K562 (cell line): Measurements from ENCODE around the gene CARD8. TPM values are rescaled to one million over a fixed set of nuclear protein-coding genes. Genes with fewer than 3 reads are reported as not detected.

Experiments
- CHD7 ChIP-seq: fragments of 200-600 bp; sonication (generic); IDR thresholded peaks from one replicate; pipeline ENCODE4 v1.6.1; 2012; ENCODE audit warnings: mild to moderate bottlenecking, low read depth, low read length, inconsistent platforms
- E4F1 ChIP-seq: fragments of 250-450 bp; sonication (Bioruptor Pico); IDR thresholded peaks from 2 replicates; pipeline ENCODE4 v1.5.0; 2021; ENCODE audit warnings: mild to moderate bottlenecking, borderline replicate concordance
- EZH2 ChIP-seq: IDR thresholded peaks from 2 replicates; pipeline ENCODE4 v1.6.1; 2012; ENCODE audit warnings: low read depth, mild to moderate bottlenecking, inconsistent platforms, low read length, borderline replicate concordance
- KAT7 ChIP-seq: sonication (generic); formaldehyde crosslinking; IDR thresholded peaks from 2 replicates; pipeline ENCODE4 v1.8.0; 2022; ENCODE audit warnings: missing genetic modification reagents, mild to moderate bottlenecking, borderline replicate concordance
- MTA1 ChIP-seq: fragments of 450-650 bp; IDR thresholded peaks from 2 replicates; pipeline ENCODE4 v1.6.1; 2017; ENCODE audit warnings: borderline replicate concordance
- RBM25 ChIP-seq: fragments of 200-400 bp; formaldehyde crosslinking; IDR thresholded peaks from 2 replicates; pipeline ENCODE4 v1.6.1; 2018; ENCODE audit warnings: low read length, low read depth, moderate library complexity; ENCODE audit not compliant: severe bottlenecking
- SNIP1 ChIP-seq: fragments of 450-650 bp; IDR thresholded peaks from 2 replicates; pipeline ENCODE4 v1.7.1; 2017; ENCODE audit warnings: low read depth, mild to moderate bottlenecking
- THAP7 ChIP-seq: fragments of 250-450 bp; sonication (Bioruptor Pico); IDR thresholded peaks from 2 replicates; pipeline ENCODE4 v1.5.0; 2021
- TSC22D4 ChIP-seq: fragments of 450-650 bp; IDR thresholded peaks from 2 replicates; pipeline ENCODE4 v1.6.1; 2016; ENCODE audit warnings: missing genetic modification characterization, missing biosample characterization, control low read depth
- ZBED1 ChIP-seq: IDR thresholded peaks from 2 replicates; pipeline ENCODE4 v1.6.1; 2014
- ZNF146 ChIP-seq: IDR thresholded peaks from one replicate; pipeline ENCODE4 v1.6.1; 2018; ENCODE audit warnings: missing compliant biosample characterization; ENCODE audit not compliant: unreplicated experiment
- ZNF165 ChIP-seq: fragments of 250-450 bp; sonication (Bioruptor Pico); IDR thresholded peaks from 2 replicates; pipeline ENCODE4 v1.4.0; 2020; ENCODE audit warnings: borderline replicate concordance
- ZNF232 ChIP-seq: sonication (generic); formaldehyde crosslinking; IDR thresholded peaks from 2 replicates; pipeline ENCODE4 v1.8.0; 2022; ENCODE audit warnings: mild to moderate bottlenecking, missing genetic modification reagents
- ZNF282 ChIP-seq: sonication (generic); formaldehyde crosslinking; IDR thresholded peaks from 2 replicates; pipeline ENCODE4 v1.8.1; 2023; ENCODE audit warnings: missing genetic modification reagents
- ZZZ3 ChIP-seq: fragments of 450-650 bp; IDR thresholded peaks from 2 replicates; pipeline ENCODE4 v1.6.1; 2016; ENCODE audit warnings: antibody characterized with exemption, mild to moderate bottlenecking, moderate library complexity
- polyA plus RNA-seq, 8 experiments: library from polyadenylated mRNA; depleted of rRNA in 4 of 8; stranded (reverse) in 5 of 8; unstranded in 3 of 8; fragments of >200 nt; fragmentation: Nextera tagmentation in 2 of 8; fragmentation: Illumina TruSeq in 1 of 8; extraction: Ambion mirVana in 2 of 8; extraction: Trizol in 1 of 8; gene quantifications; 2 replicates each; pipeline versions ENCODE4 v1.2.1 to v1.2.3, GENCODE V29; 2011 to 2014; ENCODE audit warnings: inconsistent platforms in 1 of 8, missing spikeins in 1 of 8
- total RNA-seq, 7 experiments: library from RNA; depleted of rRNA in 6 of 7; stranded (reverse); fragments of >200 nt in 6 of 7; fragmentation: Illumina TruSeq in 2 of 7; extraction: Trizol in 2 of 7; gene quantifications; 2 replicates each; pipeline versions ENCODE4 v1.2.1 to v1.2.3, GENCODE V29; 2011 to 2021; ENCODE audit warnings: low replicate concordance in 1 of 7

CARD8 gene
- total and polyA plus RNA-seq, 9 of the 15 experiments (the other 6 are each of a cell fraction or from before 2014, with no cell fraction given) = 11.5 to 26.4 (median 20.8) TPM

GRCh38 chr19:48203222-48203793 lies 52.4 kb downstream of the CARD8 start (continued):
- no peak for TF ChIP-seq CHD7
- no peak for TF ChIP-seq ZNF165
- TF ChIP-seq ZNF282 (CRISPR knock-in tag) = no peak
- TF ChIP-seq ZBED1 = no peak
- TF ChIP-seq E4F1 (CRISPR knock-in tag) = no peak
- TF ChIP-seq RBM25 = peak; percentile 45
- TF ChIP-seq MTA1 = no peak
- TF ChIP-seq ZNF146 = no peak
- no peak for TF ChIP-seq TSC22D4 (tag)
- TF ChIP-seq EZH2 = no peak
- no peak; the same call in 1 of the 2 replicates for TF ChIP-seq ZNF232
- no peak for TF ChIP-seq SNIP1
- TF ChIP-seq ZZZ3 = no peak
- no peak for TF ChIP-seq THAP7
- TF ChIP-seq KAT7 (CRISPR knock-in tag) = no peak
